Measurements from ENCODE around the gene HOXA13. TPM values are rescaled to one million over a fixed set of nuclear protein-coding genes. Genes with fewer than 3 reads are reported as not detected.

Gene HOXA13
- total RNA-seq, 2 experiments from 2014 or later, result 0.32 to 0.54 TPM

DNA sequence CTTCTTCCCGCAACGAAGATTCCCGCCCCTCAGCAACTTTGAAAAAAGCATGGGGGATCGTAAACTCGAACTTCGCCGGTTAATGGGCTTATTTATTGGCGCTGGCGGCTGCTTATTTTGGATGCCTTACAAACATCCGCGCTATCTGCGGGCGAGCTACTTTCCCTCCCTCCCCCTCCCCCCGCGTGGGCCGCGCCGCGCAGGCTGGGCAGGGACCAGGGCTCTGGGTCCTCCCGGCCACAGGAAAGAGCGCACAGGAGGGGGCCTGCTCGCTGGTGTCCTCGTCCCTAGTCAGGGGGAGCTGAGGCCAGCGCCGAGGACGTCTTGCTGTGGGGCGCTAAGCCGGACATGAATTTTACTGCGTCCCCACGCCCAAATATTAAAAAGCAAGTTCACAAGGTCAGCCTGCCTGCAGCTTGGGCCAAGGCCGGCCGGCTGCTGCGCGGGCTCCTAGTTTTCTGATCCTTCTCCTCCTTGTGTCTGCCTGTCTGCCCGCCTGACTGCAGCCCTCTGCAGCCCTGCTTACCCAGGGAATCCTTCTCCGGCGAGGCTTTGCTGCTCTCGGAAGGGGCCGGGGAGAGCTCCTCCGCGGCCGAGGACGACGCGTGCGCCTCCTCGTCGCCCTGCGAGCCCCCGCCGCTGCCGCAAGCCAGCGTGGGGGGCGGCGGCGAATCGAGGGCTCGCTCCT, 26.9 kb downstream of the HOXA13 start:
- no peak for DNase-seq (ENCODE audit: low spot score)
- intact Hi-C loops (cut with micrococcal nuclease; ENCODE audit: unreplicated experiment), result no loop called here
- Histone ChIP-seq H3K9me2 (ENCODE audit: insufficient read depth, low read length) (no peaks in the 10 kb centered on the region), H4K20me1 (ENCODE audit: insufficient read depth, low read length) (no peaks in the 10 kb centered on the region), H3K9me3 (ENCODE audit: low read length) (no peaks in the 10 kb centered on the region), H3K4me3 (ENCODE audit: low read depth, low read length, poor library complexity, severe bottlenecking) (no peak overlapping the region), H2AFZ (ENCODE audit: low read length) (no peak overlapping the region), H3K4me2 (ENCODE audit: low read length) (peak overlapping the region; percentile 42; the same call in 1 of the 2 replicates), H3K4me1 (ENCODE audit: insufficient read depth, low read length, poor library complexity, severe bottlenecking) (no peaks in the 10 kb centered on the region), H3K27ac (ENCODE audit: low read depth, low read length, poor library complexity, severe bottlenecking) (no peak overlapping the region), H3K36me3 (ENCODE audit: insufficient read depth, low read length) (no peaks in the 10 kb centered on the region), H3K79me2 (ENCODE audit: insufficient read depth, low read depth, low read length) (no peaks in the 10 kb centered on the region)
- POLR2A ChIA-PET, result no interaction called here
- CTCF ChIA-PET (ENCODE audit: unreplicated experiment), result no interaction called here
- TF ChIP-seq, protein P1, sequence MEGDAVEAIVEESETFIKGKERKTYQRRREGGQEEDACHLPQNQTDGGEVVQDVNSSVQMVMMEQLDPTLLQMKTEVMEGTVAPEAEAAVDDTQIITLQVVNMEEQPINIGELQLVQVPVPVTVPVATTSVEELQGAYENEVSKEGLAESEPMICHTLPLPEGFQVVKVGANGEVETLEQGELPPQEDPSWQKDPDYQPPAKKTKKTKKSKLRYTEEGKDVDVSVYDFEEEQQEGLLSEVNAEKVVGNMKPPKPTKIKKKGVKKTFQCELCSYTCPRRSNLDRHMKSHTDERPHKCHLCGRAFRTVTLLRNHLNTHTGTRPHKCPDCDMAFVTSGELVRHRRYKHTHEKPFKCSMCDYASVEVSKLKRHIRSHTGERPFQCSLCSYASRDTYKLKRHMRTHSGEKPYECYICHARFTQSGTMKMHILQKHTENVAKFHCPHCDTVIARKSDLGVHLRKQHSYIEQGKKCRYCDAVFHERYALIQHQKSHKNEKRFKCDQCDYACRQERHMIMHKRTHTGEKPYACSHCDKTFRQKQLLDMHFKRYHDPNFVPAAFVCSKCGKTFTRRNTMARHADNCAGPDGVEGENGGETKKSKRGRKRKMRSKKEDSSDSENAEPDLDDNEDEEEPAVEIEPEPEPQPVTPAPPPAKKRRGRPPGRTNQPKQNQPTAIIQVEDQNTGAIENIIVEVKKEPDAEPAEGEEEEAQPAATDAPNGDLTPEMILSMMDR (conservative IDR thresholded peaks at IDR 0.05; ENCODE audit: low read length), result no peak
- no peak for TF ChIP-seq EZH2phosphoT487 (IDR thresholded peaks at IDR 0.05; ENCODE audit: borderline replicate concordance, low read depth, low read length)
- no TSS peak for BruUV-seq (replicated peaks)

DNA sequence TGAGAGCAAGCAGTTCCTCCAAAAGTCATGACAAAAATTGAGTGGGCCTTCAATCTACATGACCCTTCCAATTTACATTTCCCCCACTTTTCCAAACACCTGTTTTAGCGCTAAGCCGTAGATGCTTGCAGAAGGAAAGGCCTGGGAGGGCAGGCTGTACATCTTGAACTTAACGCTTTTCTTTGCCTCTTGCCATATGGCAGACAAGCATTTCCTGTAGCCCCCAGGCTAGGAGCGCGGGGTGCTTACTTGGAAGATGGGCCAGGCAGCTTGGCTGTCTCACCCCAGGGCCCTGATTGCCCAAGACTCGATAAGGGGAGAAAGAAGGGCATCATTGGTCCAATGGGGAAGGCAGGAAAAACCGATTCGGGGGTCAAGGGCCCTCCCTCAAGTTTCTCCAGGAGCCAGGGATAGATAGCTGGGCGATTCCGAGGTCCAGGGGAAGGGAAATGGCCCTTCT, 27.5 kb downstream of the HOXA13 start:
- Histone ChIP-seq H3K4me2 (ENCODE audit: low read length) (no peak overlapping the region), H3K9me2 (ENCODE audit: insufficient read depth, low read length) (no peaks in the 10 kb centered on the region), H3K27ac (ENCODE audit: low read depth, low read length, poor library complexity, severe bottlenecking) (no peak overlapping the region), H4K20me1 (ENCODE audit: insufficient read depth, low read length) (no peaks in the 10 kb centered on the region), H3K36me3 (ENCODE audit: insufficient read depth, low read length) (no peaks in the 10 kb centered on the region), H2AFZ (ENCODE audit: low read length) (no peak overlapping the region), H3K4me3 (ENCODE audit: low read depth, low read length, poor library complexity, severe bottlenecking) (no peak overlapping the region), H3K4me1 (ENCODE audit: insufficient read depth, low read length, poor library complexity, severe bottlenecking) (no peaks in the 10 kb centered on the region), H3K9me3 (ENCODE audit: low read length) (no peaks in the 10 kb centered on the region), H3K79me2 (ENCODE audit: insufficient read depth, low read depth, low read length) (no peaks in the 10 kb centered on the region)
- TF ChIP-seq, protein P1 (conservative IDR thresholded peaks at IDR 0.05; ENCODE audit: low read length), result no peak
- no peak for TF ChIP-seq EZH2phosphoT487 (IDR thresholded peaks at IDR 0.05; ENCODE audit: borderline replicate concordance, low read depth, low read length)
- no TSS peak for BruUV-seq (replicated peaks)
- intact Hi-C loops (cut with micrococcal nuclease; ENCODE audit: unreplicated experiment), result no loop called here
- CTCF ChIA-PET (ENCODE audit: unreplicated experiment), result no interaction called here
- no peak for DNase-seq (ENCODE audit: low spot score)
- POLR2A ChIA-PET, result no interaction called here

DNA sequence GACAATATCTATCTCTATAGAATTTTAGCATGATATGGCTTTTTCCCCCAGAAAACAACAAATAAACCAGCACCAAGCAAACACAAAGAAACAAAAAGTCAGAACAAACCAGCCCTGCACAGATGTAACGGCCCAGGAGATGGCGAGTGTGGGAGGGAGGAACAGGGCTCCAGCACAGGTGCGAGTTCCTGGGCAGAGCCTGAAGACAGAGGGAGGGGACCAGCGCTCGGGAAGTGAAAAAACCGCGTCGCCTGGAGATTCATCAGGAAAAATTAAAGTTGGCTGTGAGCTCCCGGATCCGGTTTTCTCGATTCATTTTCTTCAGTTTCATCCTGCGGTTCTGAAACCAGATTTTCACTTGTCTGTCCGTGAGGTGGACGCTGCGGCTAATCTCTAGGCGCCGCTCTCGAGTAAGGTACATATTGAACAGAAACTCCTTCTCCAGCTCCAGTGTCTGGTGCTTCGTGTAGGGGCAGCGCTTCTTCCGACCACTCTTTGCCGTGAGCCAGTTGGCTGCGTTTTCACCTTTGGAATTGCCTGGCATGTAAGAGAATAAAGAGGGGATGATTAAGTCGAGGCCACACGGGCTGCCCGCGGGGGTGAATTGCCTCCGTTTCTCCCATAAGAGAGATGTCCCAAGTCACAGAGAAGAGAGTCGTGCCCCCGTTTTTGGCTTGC, 28.1 kb downstream of the HOXA13 start:
- Histone ChIP-seq H3K4me3 (ENCODE audit: low read depth, low read length, poor library complexity, severe bottlenecking) (no peak overlapping the region), H3K36me3 (ENCODE audit: insufficient read depth, low read length) (no peaks in the 10 kb centered on the region), H2AFZ (ENCODE audit: low read length) (no peak overlapping the region), H3K4me1 (ENCODE audit: insufficient read depth, low read length, poor library complexity, severe bottlenecking) (no peaks in the 10 kb centered on the region), H3K4me2 (ENCODE audit: low read length) (no peak overlapping the region), H3K79me2 (ENCODE audit: insufficient read depth, low read depth, low read length) (no peaks in the 10 kb centered on the region), H3K9me2 (ENCODE audit: insufficient read depth, low read length) (no peaks in the 10 kb centered on the region), H4K20me1 (ENCODE audit: insufficient read depth, low read length) (no peaks in the 10 kb centered on the region), H3K27ac (ENCODE audit: low read depth, low read length, poor library complexity, severe bottlenecking) (no peak overlapping the region), H3K9me3 (ENCODE audit: low read length) (no peaks in the 10 kb centered on the region)
- POLR2A ChIA-PET, result no interaction called here
- intact Hi-C loops (cut with micrococcal nuclease; ENCODE audit: unreplicated experiment), result no loop called here
- BruUV-seq (replicated peaks), result no TSS peak
- no peak for TF ChIP-seq EZH2phosphoT487 (IDR thresholded peaks at IDR 0.05; ENCODE audit: borderline replicate concordance, low read depth, low read length)
- TF ChIP-seq, protein P1 (conservative IDR thresholded peaks at IDR 0.05; ENCODE audit: low read length), result no peak
- DNase-seq (ENCODE audit: low spot score), result no peak
- CTCF ChIA-PET (ENCODE audit: unreplicated experiment), result no interaction called here

Measured in OCI-LY7 (cell line).